Anterior cingulate cortex (tissue), 58 donors: ENCODE data around the gene OBSCN.

Experiments
- DNase-seq, 58 donors: peaks; one replicate each; lab custom pipeline; 2025; lab: John Stamatoyannopoulos, UW

The OBSCN gene

GRCh38 chr1:228391411-228392020, 183.7 kb downstream of the OBSCN start:
- DNase-seq = no peak

- DNase-seq = no peak
Measured at GRCh38 chr1:228392111-228392936, 184.5 kb downstream of the OBSCN start.

GRCh38 chr1:228393268-228393701, 185.4 kb downstream of the OBSCN start:
- peak in 5 of 58 donors; percentile 7 to 34 (median 17) for DNase-seq

GRCh38 chr1:228393811-228394570, 186.1 kb downstream of the OBSCN start:
- no peak for DNase-seq

GRCh38 chr1:228394571-228395394, 186.9 kb downstream of the OBSCN start:
- no peak for DNase-seq

- no peak for DNase-seq
Measured at GRCh38 chr1:228396770-228397662, 189.2 kb downstream of the OBSCN start.

GRCh38 chr1:228397966-228398365, 190.1 kb downstream of the OBSCN start:
- DNase-seq = no peak

- no peak for DNase-seq
Measured at GRCh38 chr1:228398741-228399461, 191.1 kb downstream of the OBSCN start.

- no peak for DNase-seq
Measured at GRCh38 chr1:228399531-228400236, 191.8 kb downstream of the OBSCN start.

GRCh38 chr1:228400237-228400651, 192.4 kb downstream of the OBSCN start:
- no peak for DNase-seq

GRCh38 chr1:228400692-228401454, 193.0 kb downstream of the OBSCN start:
- DNase-seq = no peak

- DNase-seq = no peak
Measured at GRCh38 chr1:228401782-228402640, 194.2 kb downstream of the OBSCN start.

GRCh38 chr1:228402641-228403025, 194.8 kb downstream of the OBSCN start:
- DNase-seq = no peak

GRCh38 chr1:228403231-228403631, 195.4 kb downstream of the OBSCN start:
- no peak for DNase-seq

- DNase-seq = no peak
Measured at GRCh38 chr1:228404107-228404720, 196.4 kb downstream of the OBSCN start.
